D341Med (cell line): Measurements from ENCODE around the gene MYBPC1.

ENCODE experiments used
- DNase-seq: peaks from one replicate; pipeline ENCODE4 v3.0.0; 2012; ENCODE audit warnings: low spot score

Gene MYBPC1

DNA sequence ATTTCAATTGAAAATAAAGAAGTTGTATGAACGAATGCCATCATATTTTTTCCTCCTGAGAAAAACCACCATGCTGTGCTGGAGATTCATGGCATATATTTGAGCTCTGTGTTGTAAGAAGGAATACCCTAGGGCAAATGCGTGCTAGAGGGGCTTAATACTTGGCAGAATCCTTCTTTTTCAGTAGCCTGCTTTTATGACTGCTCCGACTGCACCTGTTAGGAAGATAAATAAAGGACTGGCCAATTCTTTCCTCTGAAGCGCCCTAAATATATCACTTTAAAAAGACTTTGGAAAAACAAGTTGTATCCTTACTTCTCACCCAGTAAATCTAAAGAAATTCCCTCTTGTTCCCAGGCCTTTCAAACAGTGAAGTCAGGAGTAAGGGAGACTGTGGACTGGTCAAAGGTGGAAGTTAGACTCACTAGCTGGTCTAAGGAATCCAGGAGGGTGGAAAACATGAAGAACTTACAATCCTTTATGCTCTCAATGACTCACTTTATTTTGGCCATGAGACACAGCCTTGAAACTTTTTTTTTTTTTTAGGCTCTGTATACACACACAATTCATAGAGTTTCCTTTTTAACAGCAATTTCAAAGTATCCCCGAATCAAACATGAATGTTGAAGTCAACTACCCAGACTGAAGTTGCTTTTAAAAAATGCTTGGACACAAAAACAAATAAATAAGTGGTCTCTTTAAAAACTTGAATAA lies 5.2 kb downstream of the MYBPC1 start:
- no peak for DNase-seq

DNA sequence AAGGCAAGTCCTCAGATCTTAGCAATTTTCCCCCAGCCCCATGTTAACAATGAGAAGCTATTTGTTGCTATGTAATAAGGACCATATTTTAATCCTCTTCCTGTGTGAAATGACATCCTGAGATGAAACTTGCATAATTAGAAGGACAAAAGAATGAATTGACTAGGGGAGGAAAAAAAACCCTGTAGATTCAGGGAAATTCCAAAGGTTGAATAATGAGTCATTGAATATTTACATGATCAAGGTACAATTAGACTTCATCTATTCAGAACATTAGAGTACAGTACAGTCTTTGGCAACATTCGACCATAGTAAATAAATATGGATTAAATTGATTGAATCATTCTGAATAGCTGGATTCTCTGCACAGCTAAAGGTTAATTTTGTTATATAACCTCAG lies 9.4 kb downstream of the MYBPC1 start:
- no peak for DNase-seq

DNA sequence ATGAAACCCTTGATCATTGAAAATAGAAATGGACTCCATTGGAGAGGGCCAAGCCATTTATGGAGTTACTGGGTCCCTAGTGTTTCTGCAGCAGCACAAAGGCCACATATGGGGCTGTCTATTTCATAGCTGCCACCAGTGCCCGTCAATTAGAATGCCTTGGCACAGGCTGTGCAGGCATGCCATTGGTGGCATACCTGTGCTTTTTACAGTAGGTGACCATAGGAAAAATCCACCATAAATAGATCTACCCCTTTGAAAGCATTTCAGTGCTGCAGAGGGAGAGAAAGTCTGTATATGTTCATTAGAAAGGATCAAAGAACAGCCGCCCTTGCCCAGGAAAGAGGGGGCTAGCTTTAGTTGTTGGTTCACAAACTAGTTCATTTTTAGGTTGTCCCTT lies 13.1 kb downstream of the MYBPC1 start:
- DNase-seq, result no peak

DNA sequence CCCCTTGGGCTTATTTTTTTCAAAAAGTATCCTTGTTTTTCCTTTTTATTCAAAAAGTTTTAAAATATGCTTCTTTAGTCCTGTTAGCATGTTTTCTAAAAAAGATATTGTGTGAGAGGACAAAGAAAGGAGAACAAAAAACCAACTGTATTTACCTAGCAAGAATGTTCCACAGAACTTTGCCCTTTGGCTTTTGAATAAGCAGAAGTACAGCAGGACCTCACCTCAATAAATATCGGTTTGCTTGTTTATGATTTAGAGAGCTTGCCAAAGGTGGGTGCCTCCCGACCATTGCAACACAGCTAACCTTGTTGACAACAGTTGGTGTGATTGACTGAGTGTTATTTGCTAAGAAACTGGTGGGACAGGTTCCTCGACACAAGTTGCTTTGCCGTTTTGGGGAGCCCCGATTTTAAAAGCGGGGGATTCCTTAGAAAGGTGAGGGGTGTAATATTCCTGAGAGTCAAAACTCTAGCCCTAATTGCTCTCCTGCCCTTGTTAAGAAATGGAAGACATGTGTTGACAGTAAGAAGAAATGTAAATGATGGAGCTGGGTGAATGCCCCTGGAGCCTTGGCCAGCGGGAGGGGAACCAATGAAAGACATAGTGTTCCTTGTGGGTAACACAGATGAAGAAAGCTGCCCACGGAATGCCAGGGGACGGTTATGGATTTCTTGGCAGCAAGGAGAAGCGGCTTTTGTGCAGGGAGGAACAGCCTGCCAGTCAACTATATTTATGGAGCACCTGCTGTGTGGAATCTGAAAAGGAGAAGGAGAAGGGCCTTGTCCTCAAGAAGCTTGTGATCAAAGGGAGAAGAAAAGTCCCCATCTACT lies 13.7 kb downstream of the MYBPC1 start:
- DNase-seq, result no peak

DNA sequence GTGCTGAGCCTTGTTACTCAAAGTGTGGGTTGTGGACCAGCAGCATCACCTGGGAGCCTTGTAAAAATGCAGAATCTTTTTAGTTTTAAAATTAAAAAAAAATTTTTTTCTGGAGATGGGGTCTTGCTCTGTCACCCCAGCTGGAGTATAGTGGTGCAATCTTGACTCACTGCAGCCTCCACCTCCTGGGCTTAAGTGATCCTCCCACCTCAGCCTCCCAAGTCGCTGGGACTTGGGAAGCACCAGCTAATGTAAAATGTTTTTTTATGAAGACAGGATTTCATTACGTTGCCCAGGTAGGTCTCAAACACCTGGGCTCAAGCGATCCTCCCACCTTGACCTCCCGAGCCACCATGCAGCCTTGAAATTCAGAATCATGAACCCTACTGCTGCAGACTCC lies 14.4 kb downstream of the MYBPC1 start:
- DNase-seq, result no peak

DNA sequence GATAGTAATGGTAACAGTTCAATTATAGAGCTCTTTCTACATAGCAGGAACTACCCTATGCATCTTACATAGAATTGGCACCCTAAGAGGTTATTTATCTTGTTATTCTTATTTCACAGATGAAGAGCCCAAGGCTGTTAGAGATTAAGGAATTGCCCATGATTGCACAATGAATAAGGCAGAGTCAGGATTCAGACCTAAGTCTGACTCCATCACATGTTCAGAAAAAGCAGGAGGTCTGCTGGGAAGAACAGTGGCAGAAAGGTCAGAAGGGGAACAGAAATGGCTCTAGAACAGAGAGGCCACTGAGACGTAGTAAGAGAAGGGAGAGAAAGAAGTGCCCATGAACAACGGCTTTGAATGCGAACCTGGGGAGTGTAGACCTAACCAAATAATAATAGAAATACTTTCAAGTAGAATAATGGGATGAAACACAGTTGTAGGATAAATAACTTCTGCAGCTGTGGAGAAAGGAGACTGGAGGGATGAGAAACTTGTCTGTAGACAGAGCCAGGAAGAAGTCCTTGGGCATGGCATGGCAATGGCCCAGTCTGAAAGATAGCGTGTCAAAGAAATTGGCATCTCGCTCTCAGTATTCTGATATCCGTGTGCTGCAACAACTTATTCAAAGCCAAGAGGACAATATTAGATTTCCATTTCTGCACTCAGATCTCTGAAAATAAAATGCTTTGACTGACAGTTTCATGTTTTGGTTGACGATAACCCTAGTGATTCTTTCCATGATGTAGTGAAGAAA lies 17.6 kb downstream of the MYBPC1 start:
- no peak for DNase-seq

DNA sequence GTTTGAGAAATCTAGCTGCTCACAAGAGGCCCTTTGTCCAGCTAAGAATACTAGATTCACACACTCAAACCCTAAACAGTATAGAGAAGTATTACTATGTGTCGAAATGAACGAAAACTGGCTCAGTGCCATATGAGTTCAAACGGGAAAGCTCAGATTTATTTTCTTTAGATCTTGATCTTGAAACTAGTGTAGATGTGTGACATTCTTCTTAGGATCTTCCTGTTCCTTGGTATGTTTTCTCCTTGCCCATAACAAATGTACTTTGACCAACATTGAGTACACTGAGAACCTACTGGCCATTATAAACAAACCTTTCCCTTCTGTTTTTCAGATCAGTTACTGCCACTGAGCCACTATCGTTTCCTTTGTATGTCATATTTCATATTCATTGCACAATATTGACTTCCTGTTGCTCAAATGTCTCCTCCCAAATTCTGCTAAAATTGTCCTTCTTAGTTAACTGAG lies 21.3 kb downstream of the MYBPC1 start:
- DNase-seq, result no peak

DNA sequence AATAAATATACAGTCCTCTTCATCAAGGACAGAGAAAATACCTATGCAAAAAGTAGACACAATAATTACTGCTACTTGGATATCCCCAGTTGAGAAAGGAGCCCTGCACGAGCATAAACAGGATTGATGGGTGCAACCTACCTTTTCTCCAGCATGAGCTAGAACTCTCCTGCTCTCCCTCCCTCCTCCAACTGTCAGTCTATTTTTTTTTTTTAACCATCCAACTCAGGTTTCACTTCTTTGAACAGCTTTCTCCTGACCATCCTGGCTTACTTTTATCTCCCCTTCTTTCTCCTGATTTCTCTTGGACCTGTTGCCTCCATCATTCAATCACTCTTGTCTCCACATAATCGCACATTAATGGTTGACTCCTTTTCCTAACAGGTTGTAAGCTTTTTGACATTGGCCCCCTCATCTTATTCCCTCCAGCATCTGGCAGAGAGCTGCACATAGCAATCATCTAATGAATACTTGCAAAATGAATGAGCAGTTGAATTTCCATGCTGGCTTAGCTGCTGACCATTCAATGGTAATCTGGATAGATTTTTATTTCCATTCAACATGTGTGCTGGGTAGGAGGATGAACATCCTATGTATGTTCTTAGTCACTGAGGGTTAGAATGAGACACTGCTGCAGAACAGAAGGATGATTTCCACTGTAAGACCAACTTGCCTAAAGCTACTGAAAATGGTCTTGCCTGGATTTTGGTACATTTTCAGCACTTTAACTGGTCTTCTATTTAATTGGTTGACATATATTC lies 24.4 kb downstream of the MYBPC1 start:
- DNase-seq, result no peak

DNA sequence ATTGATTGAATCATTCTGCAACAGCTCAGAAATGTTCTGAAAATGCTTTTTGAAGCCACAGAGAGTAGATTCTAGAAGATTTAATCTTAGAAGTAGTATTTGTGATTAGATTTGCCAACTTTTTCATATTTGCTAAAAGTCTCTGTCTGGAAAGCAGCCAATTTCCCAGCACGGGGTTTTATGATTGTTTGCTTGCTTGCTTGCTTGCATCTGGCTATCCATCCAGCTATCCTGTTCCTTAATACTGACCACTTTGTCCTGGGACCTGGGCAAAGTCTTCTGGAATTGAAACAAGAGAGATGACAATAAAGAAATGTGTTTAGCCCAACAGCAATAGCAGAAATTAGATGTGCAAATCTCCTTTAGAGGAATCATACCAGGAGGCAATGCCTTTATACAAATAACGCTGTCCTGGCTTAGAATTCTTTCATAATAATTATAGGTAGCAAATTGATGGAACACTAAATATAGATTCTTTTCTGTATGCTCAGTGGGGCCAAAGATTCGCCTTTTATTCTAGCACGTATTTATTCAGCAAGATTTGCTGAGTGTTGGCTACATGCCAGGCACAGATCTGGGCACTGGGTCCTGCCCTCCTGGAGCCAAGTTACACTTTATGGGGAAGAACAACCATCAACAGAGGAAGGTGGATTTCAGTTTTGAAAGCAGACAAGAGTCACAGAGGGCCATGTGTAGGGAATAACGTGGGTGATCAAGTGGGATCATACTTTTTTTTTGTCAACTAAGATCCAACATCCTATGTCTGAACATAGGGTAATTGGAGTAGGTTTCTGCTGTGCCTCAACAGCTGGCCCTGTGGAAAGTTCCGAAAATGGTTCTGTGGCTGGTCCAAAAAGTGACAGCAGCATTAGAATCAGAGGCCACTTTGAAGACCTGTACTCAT lies 25.3 kb downstream of the MYBPC1 start:
- no peak for DNase-seq

DNA sequence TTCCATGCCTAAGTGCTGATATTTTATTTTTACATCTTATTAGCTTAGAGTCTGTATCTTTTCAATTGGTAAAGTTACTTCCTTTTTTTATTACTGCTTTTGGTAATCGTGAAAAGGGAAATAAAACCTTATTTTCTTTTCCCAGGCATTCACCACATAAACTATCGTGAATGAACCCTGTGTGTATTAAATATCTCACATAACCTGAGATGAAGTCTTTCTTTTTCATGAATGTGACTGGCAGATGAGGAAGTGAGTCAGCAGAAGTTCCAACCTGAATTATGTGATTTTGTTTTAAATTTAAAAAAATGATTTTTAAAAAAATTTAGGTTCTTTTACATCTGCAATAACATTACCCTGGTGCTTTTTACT lies 26.0 kb downstream of the MYBPC1 start:
- no peak for DNase-seq

DNA sequence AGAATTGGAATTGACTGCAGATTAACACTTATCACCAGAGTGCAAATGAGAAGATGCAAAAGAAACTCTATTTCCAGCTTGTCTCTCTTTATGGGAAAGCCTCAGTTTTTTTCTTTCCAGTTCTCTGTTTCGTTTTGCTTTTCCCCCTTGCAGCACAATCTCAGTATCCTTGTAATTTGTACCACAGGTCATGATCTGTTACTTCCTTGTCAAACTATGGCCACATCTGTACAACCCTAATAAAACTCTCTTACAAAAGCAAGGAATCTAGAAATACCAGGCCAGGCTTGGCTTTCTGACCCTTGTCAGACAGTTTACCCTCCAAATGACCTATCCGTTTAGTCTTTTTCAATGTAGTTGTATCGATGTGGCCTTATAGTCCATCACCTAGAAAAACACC lies 33.9 kb downstream of the MYBPC1 start:
- no peak for DNase-seq

DNA sequence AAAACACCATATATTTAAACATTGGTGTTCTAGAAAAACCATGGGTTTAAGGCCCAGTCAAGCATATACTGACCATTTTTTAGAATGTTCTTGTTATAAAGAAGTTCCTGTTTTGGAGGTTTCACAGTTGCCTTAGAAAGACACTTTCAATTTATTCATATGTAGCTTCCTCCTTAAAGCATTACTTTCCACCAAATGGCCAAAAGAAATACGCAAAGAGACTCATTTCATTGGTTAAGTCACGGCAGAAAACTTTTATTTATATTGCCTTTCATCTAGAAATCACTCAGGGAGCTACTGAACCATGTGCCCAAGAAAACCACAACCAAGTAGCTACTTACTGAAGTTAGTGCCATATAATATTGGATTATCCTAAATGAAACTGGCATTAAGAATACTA lies 40.0 kb downstream of the MYBPC1 start:
- no peak for DNase-seq

DNA sequence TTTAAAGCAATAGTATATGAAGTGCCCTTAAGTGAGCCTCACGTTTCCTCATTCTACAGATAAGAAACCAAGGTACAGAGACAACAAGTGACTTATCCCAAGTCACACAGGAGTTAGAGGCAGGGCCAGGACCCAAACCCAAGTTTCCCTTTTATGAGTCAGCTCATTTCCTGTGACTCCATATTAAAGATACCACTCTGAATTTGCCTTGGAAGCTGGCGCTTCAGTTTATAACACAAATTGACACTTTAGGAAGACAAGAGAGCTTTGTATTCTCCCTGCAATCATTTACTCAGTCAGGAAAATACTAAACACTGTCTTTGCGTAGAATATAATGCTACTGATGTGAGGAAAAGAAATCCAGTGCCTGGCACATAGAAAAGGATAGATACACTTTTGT lies 43.2 kb downstream of the MYBPC1 start:
- DNase-seq, result no peak

DNA sequence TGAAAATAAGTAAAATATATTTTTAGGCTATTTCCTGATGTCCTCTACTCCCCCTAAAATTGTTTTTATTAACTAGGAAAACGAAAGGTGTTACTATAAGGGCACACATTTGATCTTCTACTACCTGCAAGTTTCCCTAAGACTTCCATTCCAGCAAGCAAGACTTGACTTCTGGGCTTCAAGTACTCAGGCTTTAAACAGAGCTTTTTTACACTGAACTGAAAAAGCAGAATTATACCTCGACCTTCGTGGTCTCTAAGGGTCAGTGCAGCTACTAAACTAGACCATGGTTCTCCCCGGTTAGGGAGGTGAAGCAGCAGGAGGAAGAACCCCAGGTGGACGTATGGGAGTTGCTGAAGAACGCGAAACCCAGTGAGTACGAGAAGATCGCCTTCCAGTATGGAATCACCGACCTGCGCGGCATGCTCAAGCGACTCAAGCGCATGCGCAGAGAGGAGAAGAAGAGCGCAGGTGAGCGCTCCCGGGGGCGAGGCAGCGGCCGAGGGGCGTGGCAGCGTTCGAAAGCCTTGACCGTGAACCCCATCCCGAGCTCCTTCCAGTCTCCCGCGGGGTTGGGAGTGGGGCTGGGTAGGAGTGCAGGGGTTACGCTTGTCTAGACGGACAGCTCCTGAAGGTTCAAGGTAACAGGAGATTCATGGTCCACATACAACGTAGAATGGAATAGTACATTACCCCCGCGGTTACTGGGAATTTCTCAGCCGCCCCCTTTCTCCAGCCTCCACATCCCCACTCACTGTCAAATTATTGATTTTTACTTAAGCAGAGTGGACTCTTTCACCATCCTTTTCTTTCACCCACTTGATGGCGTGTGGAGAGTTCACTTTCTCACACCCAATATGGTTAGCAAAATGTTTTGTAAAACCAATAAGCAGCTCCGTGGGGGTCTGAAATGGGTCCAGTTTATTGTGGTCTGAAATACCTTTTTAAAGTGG lies 47.6 kb downstream of the MYBPC1 start:
- no peak for DNase-seq

DNA sequence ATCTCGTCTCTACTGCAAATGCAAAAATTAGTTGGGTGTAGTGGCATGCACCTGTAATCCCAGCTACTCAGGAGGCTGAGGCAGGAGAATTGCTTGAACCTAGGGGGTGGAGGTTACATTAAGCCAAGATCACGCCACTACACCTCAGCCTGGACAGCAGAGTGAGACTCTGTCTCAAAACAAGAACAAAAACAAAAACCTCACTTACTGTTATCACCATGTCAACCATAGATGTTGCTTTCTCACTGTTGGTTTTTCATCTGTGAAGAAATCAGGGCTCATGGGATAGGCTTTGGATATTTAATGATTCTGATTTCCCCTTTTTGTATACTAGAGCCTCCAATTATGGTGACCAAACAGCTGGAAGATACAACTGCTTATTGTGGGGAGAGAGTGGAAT lies 52.9 kb downstream of the MYBPC1 start:
- no peak for DNase-seq

DNA sequence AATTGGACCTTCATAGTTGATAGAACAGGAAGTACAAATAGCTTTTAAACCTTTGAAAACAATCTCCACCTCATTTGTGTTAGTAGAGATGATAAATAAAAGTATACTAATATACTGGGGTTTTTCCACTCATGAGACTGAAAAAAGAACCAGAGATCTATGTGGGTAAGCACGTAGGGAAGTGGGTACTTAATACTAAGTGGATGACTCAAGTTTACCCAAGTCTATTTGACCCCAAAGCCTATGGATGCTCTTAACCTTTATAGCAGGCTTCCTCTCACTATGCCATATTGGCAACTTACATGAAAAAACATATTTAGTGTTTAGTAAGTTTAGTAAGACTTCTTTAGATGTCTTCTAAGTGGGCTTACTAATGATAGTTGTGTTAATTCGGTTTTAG lies 53.4 kb downstream of the MYBPC1 start:
- no peak for DNase-seq

DNA sequence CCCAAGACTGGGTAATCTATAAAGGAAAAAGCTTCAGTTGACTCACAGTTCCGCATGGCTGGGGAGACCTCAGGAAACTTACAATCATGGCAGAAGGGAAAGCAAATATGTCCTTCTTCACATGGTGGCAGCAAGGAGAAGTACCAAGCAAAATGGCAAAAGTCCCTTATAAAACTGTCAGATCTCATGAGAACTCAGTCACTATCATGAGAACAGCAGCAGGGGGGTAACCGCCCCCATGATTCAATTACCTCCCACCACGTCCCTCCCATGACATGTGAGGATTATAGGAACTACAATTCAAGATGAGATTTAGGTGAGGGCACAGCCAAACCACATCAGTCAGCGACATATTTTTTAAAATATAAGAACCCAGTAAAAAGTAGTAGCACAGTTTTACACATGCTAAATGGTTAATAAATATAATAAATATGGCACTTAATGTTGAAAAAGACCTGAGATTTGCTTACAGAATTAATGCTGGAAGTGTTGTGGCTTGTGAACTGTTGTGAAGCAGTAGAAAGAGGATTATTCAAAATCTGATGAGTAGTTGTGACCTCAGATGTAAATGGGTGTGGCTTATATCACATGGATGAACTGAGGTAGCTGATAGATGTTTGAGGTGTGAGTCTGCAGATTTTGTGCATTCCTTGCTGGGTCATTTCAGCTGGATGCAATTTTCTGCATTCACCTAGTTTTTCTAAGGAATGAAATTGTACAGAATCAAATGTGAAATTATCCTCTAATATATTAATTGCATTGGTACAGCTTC lies 55.8 kb downstream of the MYBPC1 start:
- no peak for DNase-seq

DNA sequence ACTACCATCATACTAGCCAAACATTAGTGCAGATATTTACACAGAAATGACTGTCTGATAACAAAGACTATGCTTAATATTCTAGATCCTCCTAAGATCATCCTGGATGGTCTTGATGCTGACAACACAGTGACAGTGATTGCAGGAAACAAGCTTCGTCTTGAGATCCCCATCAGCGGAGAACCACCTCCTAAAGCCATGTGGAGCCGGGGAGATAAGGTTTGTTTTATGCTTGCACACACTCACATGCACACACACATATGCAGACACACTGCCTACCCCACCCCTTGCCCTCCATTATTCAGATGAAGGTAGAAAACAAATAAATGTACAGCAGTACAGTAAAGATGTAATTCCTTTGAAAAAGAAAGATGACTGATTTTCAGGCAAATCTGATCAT lies 58.3 kb downstream of the MYBPC1 start:
- no peak for DNase-seq

DNA sequence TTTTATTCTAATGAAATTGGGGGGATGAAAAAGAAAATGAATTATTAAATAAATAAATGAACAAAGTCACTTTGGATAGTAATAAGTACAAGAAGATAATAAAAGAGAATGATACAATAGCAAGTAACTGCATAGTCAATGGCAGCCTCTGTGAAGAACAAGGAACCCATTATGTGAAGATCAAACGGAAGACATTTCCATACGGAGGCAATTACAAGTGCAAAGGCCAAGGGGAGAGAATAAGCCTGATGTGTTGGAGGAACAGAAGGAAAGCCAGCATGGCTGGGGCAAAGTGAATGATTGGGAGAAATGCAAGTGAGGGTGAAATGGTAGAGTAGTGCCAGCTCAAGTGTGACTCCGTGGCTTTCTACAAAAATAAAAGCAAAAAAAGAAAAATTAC lies 58.7 kb downstream of the MYBPC1 start:
- no peak for DNase-seq
